PC-9 (cell line): ENCODE data around the gene SOCS2.

ENCODE experiments used
- EZH2 ChIP-seq: fragments of 200-600 bp; sonication (generic); IDR thresholded peaks from 2 replicates; pipeline ENCODE4 v1.8.0; 2017; ENCODE audit warnings: antibody characterized with exemption, low read depth
- TF ChIP-seq, protein P1 (sequence below): fragments of 200-600 bp; sonication (generic); conservative IDR thresholded peaks from 2 replicates; pipeline ENCODE4 v1.6.1; 2017; ENCODE audit warnings: mixed run types, antibody characterized with exemption, mild to moderate bottlenecking, moderate library complexity

DNA sequence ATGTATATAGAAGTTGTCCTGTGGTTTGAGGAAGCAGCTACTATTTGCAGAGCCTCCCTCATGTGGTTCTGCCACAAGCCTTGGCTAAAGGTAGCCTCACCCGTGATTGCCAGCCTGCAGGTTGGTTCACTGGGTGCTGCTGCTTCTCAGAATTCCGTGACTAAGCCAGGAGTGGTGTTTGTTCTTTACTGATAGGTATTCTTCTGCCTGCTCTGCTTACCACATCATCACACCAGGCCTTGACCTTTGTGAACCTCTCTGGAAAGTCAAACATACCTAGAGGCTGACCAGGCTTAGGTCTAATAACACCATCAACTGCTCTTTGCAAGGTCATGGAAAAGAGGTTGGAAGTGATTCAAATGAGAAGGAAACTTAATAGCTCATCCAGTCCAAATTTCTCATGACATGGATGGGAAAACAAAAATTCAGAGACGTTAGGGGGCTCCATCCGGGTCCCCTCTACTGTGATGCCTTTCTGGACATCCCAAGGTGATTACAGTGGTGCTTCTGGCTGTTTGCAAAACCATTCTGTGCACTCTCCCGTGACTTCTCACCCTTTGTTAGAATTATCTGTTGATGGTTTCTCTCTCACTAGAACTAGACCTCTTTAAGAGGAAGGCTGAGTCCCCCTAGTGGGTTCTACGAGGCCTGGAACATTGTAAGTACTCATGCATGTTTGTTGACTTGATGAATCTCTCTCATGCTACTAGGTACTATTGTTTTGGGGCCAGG, 8.5 kb upstream of the SOCS2 start:
- TF ChIP-seq, protein P1, sequence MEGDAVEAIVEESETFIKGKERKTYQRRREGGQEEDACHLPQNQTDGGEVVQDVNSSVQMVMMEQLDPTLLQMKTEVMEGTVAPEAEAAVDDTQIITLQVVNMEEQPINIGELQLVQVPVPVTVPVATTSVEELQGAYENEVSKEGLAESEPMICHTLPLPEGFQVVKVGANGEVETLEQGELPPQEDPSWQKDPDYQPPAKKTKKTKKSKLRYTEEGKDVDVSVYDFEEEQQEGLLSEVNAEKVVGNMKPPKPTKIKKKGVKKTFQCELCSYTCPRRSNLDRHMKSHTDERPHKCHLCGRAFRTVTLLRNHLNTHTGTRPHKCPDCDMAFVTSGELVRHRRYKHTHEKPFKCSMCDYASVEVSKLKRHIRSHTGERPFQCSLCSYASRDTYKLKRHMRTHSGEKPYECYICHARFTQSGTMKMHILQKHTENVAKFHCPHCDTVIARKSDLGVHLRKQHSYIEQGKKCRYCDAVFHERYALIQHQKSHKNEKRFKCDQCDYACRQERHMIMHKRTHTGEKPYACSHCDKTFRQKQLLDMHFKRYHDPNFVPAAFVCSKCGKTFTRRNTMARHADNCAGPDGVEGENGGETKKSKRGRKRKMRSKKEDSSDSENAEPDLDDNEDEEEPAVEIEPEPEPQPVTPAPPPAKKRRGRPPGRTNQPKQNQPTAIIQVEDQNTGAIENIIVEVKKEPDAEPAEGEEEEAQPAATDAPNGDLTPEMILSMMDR: no peak
- no peak for TF ChIP-seq EZH2
